Measurements from ENCODE around the gene CSF2RB. TPM values are rescaled to one million over a fixed set of nuclear protein-coding genes. Genes with fewer than 3 reads are reported as not detected.
A peak's percentile ranks its signal among the peaks of the same experiment; 100 is the strongest.

The CSF2RB gene
- polyA plus RNA-seq, 6 donors from 2014 or later = 3.5 to 9.1 (median 6.7) TPM; not detected in 1

GRCh38 chr22:36927671-36928070, 14.2 kb downstream of the CSF2RB start:
- no peak overlapping the region for H3K4me3 Mint-ChIP-seq
- no peak for DNase-seq
- peaks cover 0 to 6% (median 0%) of the 10 kb centered on the region in 3 donors for H3K4me1 Mint-ChIP-seq
- no peak for ATAC-seq (ENCODE audit: low read depth in 2 of 2)
- H3K36me3 Mint-ChIP-seq = peaks cover 20 to 41% of the 10 kb centered on the region in 2 donors
- no peak overlapping the region for H3K27ac Mint-ChIP-seq
- H3K27me3 Mint-ChIP-seq = no peaks in the 10 kb centered on the region
- no peaks in the 10 kb centered on the region for H3K9me3 Mint-ChIP-seq

GRCh38 chr22:36928196-36928595, 14.8 kb downstream of the CSF2RB start:
- peaks cover 24 to 46% of the 10 kb centered on the region in 2 donors for H3K36me3 Mint-ChIP-seq
- H3K9me3 Mint-ChIP-seq = no peaks in the 10 kb centered on the region

GRCh38 chr22:36928786-36929535, 15.5 kb downstream of the CSF2RB start:
- no peak for ATAC-seq (ENCODE audit: low read depth in 2 of 2)
- H3K36me3 Mint-ChIP-seq = peaks cover 24 to 49% of the 10 kb centered on the region in 2 donors
- H3K9me3 Mint-ChIP-seq = no peaks in the 10 kb centered on the region
- no peak for DNase-seq
- no peak overlapping the region for H3K4me3 Mint-ChIP-seq
- no peaks in the 10 kb centered on the region for H3K27me3 Mint-ChIP-seq
- peaks cover 0 to 6% (median 0%) of the 10 kb centered on the region in 3 donors for H3K4me1 Mint-ChIP-seq
- no peak overlapping the region for H3K27ac Mint-ChIP-seq

More at GRCh38 chr22:36928196-36928595, 14.8 kb downstream of the CSF2RB start:
- no peak for DNase-seq
- ATAC-seq (ENCODE audit: low read depth in 2 of 2) = no peak
- Mint-ChIP-seq H3K4me3 (no peak overlapping the region), H3K27ac (no peak overlapping the region), H3K4me1 (peaks cover 0 to 6% (median 0%) of the 10 kb centered on the region in 3 donors), H3K27me3 (no peaks in the 10 kb centered on the region)

- ATAC-seq (ENCODE audit: low read depth in 2 of 2) = no peak
- Mint-ChIP-seq H3K4me3 (no peak overlapping the region), H3K9me3 (no peaks in the 10 kb centered on the region), H3K36me3 (peaks cover 24 to 45% of the 10 kb centered on the region in 2 donors), H3K4me1 (peaks cover 0 to 6% (median 0%) of the 10 kb centered on the region in 3 donors), H3K27ac (no peak overlapping the region), H3K27me3 (no peaks in the 10 kb centered on the region)
- DNase-seq = no peak
These were observed 16.2 kb downstream of the CSF2RB start for GRCh38 chr22:36929621-36930020.

GRCh38 chr22:36930041-36930935, 16.9 kb downstream of the CSF2RB start:
- ATAC-seq (ENCODE audit: low read depth in 2 of 2) (no peak), DNase-seq (no peak)
- Mint-ChIP-seq H3K36me3 (peaks cover 18 to 45% of the 10 kb centered on the region in 2 donors), H3K27ac (peak overlapping the region in 3 of 6 donors; percentile 10 to 42 (median 42)), H3K27me3 (no peaks in the 10 kb centered on the region), H3K4me3 (no peak overlapping the region), H3K4me1 (no peaks in the 10 kb centered on the region), H3K9me3 (no peaks in the 10 kb centered on the region)

GRCh38 chr22:36931446-36931845, 18.0 kb downstream of the CSF2RB start:
- ATAC-seq (ENCODE audit: low read depth in 2 of 2) = no peak
- peaks cover 0 to 6% (median under 1%) of the 10 kb centered on the region in 3 donors for H3K4me1 Mint-ChIP-seq
- H3K4me3 Mint-ChIP-seq = no peak overlapping the region
- no peak for DNase-seq
- H3K27me3 Mint-ChIP-seq = no peaks in the 10 kb centered on the region
- peak overlapping the region in 1 of 6 donors; percentile 10 for H3K27ac Mint-ChIP-seq
- H3K9me3 Mint-ChIP-seq = no peaks in the 10 kb centered on the region
- H3K36me3 Mint-ChIP-seq = peaks cover 17 to 41% of the 10 kb centered on the region in 2 donors

GRCh38 chr22:36933629-36934417, 20.4 kb downstream of the CSF2RB start:
- Mint-ChIP-seq H3K27ac (no peak overlapping the region), H3K27me3 (no peaks in the 10 kb centered on the region), H3K36me3 (peaks cover 11 to 32% of the 10 kb centered on the region in 2 donors), H3K9me3 (no peaks in the 10 kb centered on the region), H3K4me3 (no peak overlapping the region), H3K4me1 (peaks cover 0 to 10% (median 6%) of the 10 kb centered on the region in 3 donors)
- ATAC-seq (ENCODE audit: low read depth in 2 of 2) (no peak), DNase-seq (no peak)

GRCh38 chr22:36934418-36935312, 21.2 kb downstream of the CSF2RB start:
- H3K4me1 Mint-ChIP-seq = peaks cover 0 to 10% (median 6%) of the 10 kb centered on the region in 3 donors
- H3K4me3 Mint-ChIP-seq = no peak overlapping the region

GRCh38 chr22:36935313-36935610, 21.8 kb downstream of the CSF2RB start:
- no peak overlapping the region for H3K4me3 Mint-ChIP-seq
- no peak for ATAC-seq (ENCODE audit: low read depth in 2 of 2)
- H3K27me3 Mint-ChIP-seq = no peaks in the 10 kb centered on the region
- H3K9me3 Mint-ChIP-seq = no peaks in the 10 kb centered on the region
- DNase-seq = no peak
- peaks cover 1 to 10% (median 6%) of the 10 kb centered on the region in 3 donors for H3K4me1 Mint-ChIP-seq
- H3K36me3 Mint-ChIP-seq = peaks cover 11 to 32% of the 10 kb centered on the region in 2 donors
- H3K27ac Mint-ChIP-seq = peak overlapping the region in 1 of 6 donors; percentile 34

More at GRCh38 chr22:36934418-36935312, 21.2 kb downstream of the CSF2RB start:
- peak overlapping the region in 2 of 6 donors; percentile 27 to 34 for H3K27ac Mint-ChIP-seq
- peaks cover 11 to 32% of the 10 kb centered on the region in 2 donors for H3K36me3 Mint-ChIP-seq
- ATAC-seq (ENCODE audit: low read depth in 2 of 2) = no peak
- DNase-seq = no peak
- H3K9me3 Mint-ChIP-seq = no peaks in the 10 kb centered on the region
- H3K27me3 Mint-ChIP-seq = no peaks in the 10 kb centered on the region

GRCh38 chr22:36935694-36936093, 22.3 kb downstream of the CSF2RB start:
- DNase-seq (no peak), ATAC-seq (ENCODE audit: low read depth in 2 of 2) (no peak)
- Mint-ChIP-seq H3K9me3 (no peaks in the 10 kb centered on the region), H3K27ac (peak overlapping the region in 1 of 6 donors; percentile 13), H3K4me1 (peaks cover 5 to 14% (median 10%) of the 10 kb centered on the region in 3 donors), H3K4me3 (no peak overlapping the region), H3K36me3 (peaks cover 11 to 30% of the 10 kb centered on the region in 2 donors), H3K27me3 (no peaks in the 10 kb centered on the region)

GRCh38 chr22:36936362-36937116, 23.1 kb downstream of the CSF2RB start:
- Mint-ChIP-seq H3K27ac (peak overlapping the region in 3 of 6 donors; percentile 32 to 89 (median 49)), H3K27me3 (peaks cover 0 to 2% (median 0%) of the 10 kb centered on the region in 3 donors), H3K9me3 (no peaks in the 10 kb centered on the region), H3K4me3 (no peak overlapping the region), H3K36me3 (peaks cover 6 to 23% of the 10 kb centered on the region in 2 donors), H3K4me1 (peaks cover 7 to 18% (median 10%) of the 10 kb centered on the region in 3 donors)
- no peak for DNase-seq
- no peak for ATAC-seq (ENCODE audit: low read depth in 2 of 2)

Data from naive B cell (primary cell).